Spleen (tissue), 11 donors: ENCODE measurements around the gene DMC1. TPM values are rescaled to one million over a fixed set of nuclear protein-coding genes. Genes with fewer than 3 reads are reported as not detected.

Experiments used
- DNase-seq: peaks from one replicate; pipeline ENCODE4 v3.0.0-alpha.2; 2020
- H3K27ac ChIP-seq, 8 donors: fragments of 200-600 bp; sonication (generic) in 7 of 8; 1 replicate in 4 of 8; 2 replicates in 4 of 8; pipeline versions ENCODE4 v1.5.0 to v1.8.0; 2016 to 2021; ENCODE audit warnings: inconsistent platforms in 4 of 8, mild to moderate bottlenecking in 4 of 8, moderate library complexity in 1 of 8
- H3K27me3 ChIP-seq, 7 donors: fragments of 200-600 bp; sonication (generic) in 6 of 7; replicated peaks in 1 of 7; 1 replicate in 4 of 7; 2 replicates in 3 of 7; pipeline versions ENCODE4 v1.5.0 to v1.8.0; 2016 to 2021; ENCODE audit warnings: inconsistent platforms in 3 of 7, mild to moderate bottlenecking in 1 of 7
- H3K36me3 ChIP-seq, 6 donors: fragments of 200-600 bp; sonication (generic) in 5 of 6; 1 replicate in 4 of 6; 2 replicates in 2 of 6; pipeline versions ENCODE4 v1.5.0 to v1.8.0; 2016 to 2021; ENCODE audit warnings: inconsistent platforms in 2 of 6
- H3K4me1 ChIP-seq, 6 donors: fragments of 200-600 bp; sonication (generic) in 5 of 6; 1 replicate in 3 of 6; 2 replicates in 3 of 6; pipeline versions ENCODE4 v1.5.0 to v1.8.0; 2016 to 2021; ENCODE audit warnings: inconsistent platforms in 3 of 6
- H3K4me3 ChIP-seq, 8 donors: fragments of 200-600 bp; sonication (generic) in 7 of 8; 1 replicate in 4 of 8; 2 replicates in 4 of 8; pipeline versions ENCODE4 v1.5.0 to v1.8.0; 2016 to 2021; ENCODE audit warnings: inconsistent platforms in 4 of 8, mild to moderate bottlenecking in 4 of 8, moderate library complexity in 2 of 8
- H3K9me3 ChIP-seq, 8 donors: fragments of 200-600 bp; sonication (generic) in 7 of 8; 1 replicate in 4 of 8; 2 replicates in 4 of 8; pipeline versions ENCODE4 v1.5.0 to v1.8.0; 2016 to 2021; ENCODE audit warnings: inconsistent platforms in 4 of 8
- CTCF ChIP-seq, 11 experiments: fragments of 200-600 bp in 7 of 11; fragments of 450-650 bp in 4 of 11; sonication (generic) in 4 of 11; IDR thresholded peaks in 8 of 11; conservative IDR thresholded peaks in 3 of 11; 1 replicate in 7 of 11; 2 replicates in 4 of 11; pipeline versions ENCODE4 v1.4.0 to v1.8.0; 2016 to 2021; ENCODE audit warnings: antibody characterized with exemption in 11 of 11, inconsistent platforms in 4 of 11, mild to moderate bottlenecking in 1 of 11
- POLR2A ChIP-seq, 3 donors: fragments of 450-650 bp; IDR thresholded peaks; one replicate each; pipeline ENCODE4 v1.5.1; 2017; ENCODE audit warnings: antibody characterized with exemption in 3 of 3, mild to moderate bottlenecking in 1 of 3
- POLR2AphosphoS5 ChIP-seq, 3 donors: sonication (generic); formaldehyde crosslinking; IDR thresholded peaks; one replicate each; pipeline ENCODE4 v1.5.1; 2017; ENCODE audit warnings: antibody characterized with exemption in 3 of 3
- WGBS, 5 donors: extraction: QIAGEN DNeasy Blood & Tissue Kit in 3 of 5; methylation state at CpG; one replicate each; pipeline versions ENCODE4 v1.1.5 to v1.1.7; 2013 to 2018; 5-methylcytosine and 5-hydroxymethylcytosine counted together
- intact Hi-C: fragments of 100-400 bp; cut with DNase I; formaldehyde crosslinking; loops from one replicate; pipeline ENCODE4 v1.15.0; 2023; ENCODE audit warnings: low total_unique reads
- polyA plus RNA-seq, 3 donors: library from polyadenylated mRNA; stranded (reverse); fragments of 200-250 nt; gene quantifications; one replicate each; pipeline ENCODE4 v1.2.1, GENCODE V29; 2013
- total RNA-seq, 7 donors: library from RNA; depleted of rRNA in 3 of 7; stranded (reverse); fragments of >200 nt in 3 of 7; fragmentation: NEBNext Ultra II Directional in 4 of 7; extraction: Animal tissue kit (Norgen Biotek cat#: 25700) in 4 of 7; gene quantifications; one replicate each; pipeline versions ENCODE4 v1.1.0 to v1.2.1, GENCODE V29; 2016 to 2021
- donor health status: healthy with polysubstance abuse.
- donor health status: DM: no; HTN: no; CAD: no; lungs with moderate emphysema.
- donor health status: DM: no; HTN: no; CAD: no.
- donor health status: Bipolar disorder and iron deficiency.
- donor health status: healthy.
- donor health status: DM: no; HTN: no; CAD: no.
- donor health status: DM: yes; HTN: yes; CAD: no.

DMC1 gene
- total and polyA plus RNA-seq, 10 donors, result 0.15 to 2.7 (median 0.80) TPM; not detected in 3

GRCh38 chr22:38614332-38615063 is 44.5 kb upstream of the DMC1 start:
- H3K27me3 ChIP-seq, result peaks cover 0 to 10% (median 0%) of the 10 kb centered on the region in 7 donors
- H3K9me3 ChIP-seq, result peaks cover 0 to 20% (median 13%) of the 10 kb centered on the region in 8 donors
- no peaks in the 10 kb centered on the region for H3K4me1 ChIP-seq
- intact Hi-C loops, result no loop called here
- 63 to 86% (median 76%) methylated on average over 4 of the region's 4 CpGs for WGBS, 5 donors
- no peak overlapping the region for H3K27ac ChIP-seq
- peak; percentile 2 for DNase-seq
- H3K36me3 ChIP-seq, result no peaks in the 10 kb centered on the region
- TF ChIP-seq POLR2A (IDR thresholded peaks at IDR 0.05) (no peak), POLR2AphosphoS5 (IDR thresholded peaks at IDR 0.05) (no peak), CTCF (IDR thresholded peaks at IDR 0.05 in 8 of 11, conservative IDR thresholded peaks at IDR 0.05 in 3 of 11) (no peak)
- H3K4me3 ChIP-seq, result no peak overlapping the region

DNA sequence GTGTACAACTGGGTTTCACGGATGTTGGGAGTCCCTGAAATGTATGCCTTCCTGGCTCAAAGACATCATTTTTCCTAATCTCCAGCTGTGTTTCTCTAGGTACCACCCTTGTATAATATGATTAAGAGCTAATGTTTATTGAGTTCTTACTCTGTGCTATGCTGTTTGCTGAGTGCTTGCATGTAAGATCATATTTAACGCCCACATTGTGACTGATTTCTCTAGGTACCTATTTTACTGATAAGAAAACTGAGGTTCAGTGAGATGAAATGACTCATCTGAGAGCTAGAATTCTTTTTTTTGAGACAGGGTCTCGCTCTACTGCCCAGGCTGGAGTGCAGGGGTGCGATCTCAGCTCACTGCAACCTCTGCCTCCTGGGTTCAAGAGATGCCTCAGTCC is 43.6 kb upstream of the DMC1 start:
- H3K36me3 ChIP-seq, result no peaks in the 10 kb centered on the region
- intact Hi-C loops, result no loop called here
- DNase-seq, result no peak
- H3K27me3 ChIP-seq, result peaks cover 0 to 6% (median 0%) of the 10 kb centered on the region in 7 donors
- no peak overlapping the region for H3K4me3 ChIP-seq
- no peak for TF ChIP-seq POLR2AphosphoS5 (IDR thresholded peaks at IDR 0.05)
- no peak for TF ChIP-seq CTCF (IDR thresholded peaks at IDR 0.05 in 8 of 11, conservative IDR thresholded peaks at IDR 0.05 in 3 of 11)
- no peak for TF ChIP-seq POLR2A (IDR thresholded peaks at IDR 0.05)
- H3K27ac ChIP-seq, result no peak overlapping the region
- H3K9me3 ChIP-seq, result peaks cover 0 to 13% (median 9%) of the 10 kb centered on the region in 8 donors
- 73 to 86% (median 79%) methylated on average over 4 of the region's 4 CpGs for WGBS, 5 donors
- H3K4me1 ChIP-seq, result no peaks in the 10 kb centered on the region

- Histone ChIP-seq H3K4me1 (no peaks in the 10 kb centered on the region), H3K27ac (no peak overlapping the region), H3K27me3 (peaks cover 0 to 6% (median 0%) of the 10 kb centered on the region in 7 donors), H3K4me3 (no peak overlapping the region), H3K36me3 (no peaks in the 10 kb centered on the region), H3K9me3 (peaks cover 0 to 1% (median 0%) of the 10 kb centered on the region in 8 donors)
- TF ChIP-seq POLR2AphosphoS5 (IDR thresholded peaks at IDR 0.05) (no peak), CTCF (IDR thresholded peaks at IDR 0.05 in 8 of 11, conservative IDR thresholded peaks at IDR 0.05 in 3 of 11) (no peak), POLR2A (IDR thresholded peaks at IDR 0.05) (no peak)
- peak; percentile 9 for DNase-seq
- WGBS, 5 donors, result 83 to 92% (median 87%) methylated on average over 5 of the region's 5 CpGs
- intact Hi-C loops, result no loop called here
Observed at GRCh38 chr22:38612217-38613006, 42.4 kb upstream of the DMC1 start.

GRCh38 chr22:38611559-38611958 is 41.6 kb upstream of the DMC1 start:
- WGBS, 5 donors, result 93 to 97% (median 96%) methylated on average over 5 of the region's 5 CpGs
- no peaks in the 10 kb centered on the region for H3K36me3 ChIP-seq
- intact Hi-C loops, result no loop called here
- no peaks in the 10 kb centered on the region for H3K9me3 ChIP-seq
- DNase-seq, result peak; percentile 6
- no peak overlapping the region for H3K4me3 ChIP-seq
- no peak overlapping the region for H3K27ac ChIP-seq
- H3K4me1 ChIP-seq, result no peaks in the 10 kb centered on the region
- peaks cover 0 to 6% (median 0%) of the 10 kb centered on the region in 7 donors for H3K27me3 ChIP-seq
- TF ChIP-seq POLR2A (IDR thresholded peaks at IDR 0.05) (no peak), POLR2AphosphoS5 (IDR thresholded peaks at IDR 0.05) (no peak)
